Cardiac muscle cell (in vitro differentiated cells and primary cell): ENCODE data around the gene PSME4. TPM values are rescaled to one million over a fixed set of nuclear protein-coding genes. Genes with fewer than 3 reads are reported as not detected.

ENCODE experiments used
- DNase-seq, 2 donors: peaks; one replicate each; pipeline versions ENCODE4 v3.0.0 to v3.0.0-alpha.2; 2010 to 2017; ENCODE audit warnings: low read depth in 1 of 2, low spot score in 1 of 2
- H3K27ac ChIP-seq: fragments of 200-600 bp; sonication (generic); 2 replicates; pipeline ENCODE4 v1.5.1; 2016
- H3K27me3 ChIP-seq: fragments of 200-600 bp; sonication (generic); 2 replicates; pipeline ENCODE4 v1.6.0; 2016; ENCODE audit warnings: control low read depth
- H3K36me3 ChIP-seq: fragments of 200-600 bp; sonication (generic); 2 replicates; pipeline ENCODE4 v1.5.1; 2016; ENCODE audit warnings: control low read depth
- H3K4me1 ChIP-seq: fragments of 200-600 bp; sonication (generic); 2 replicates; pipeline ENCODE4 v1.8.1; 2017; ENCODE audit warnings: low read depth, mild to moderate bottlenecking, mixed run types
- H3K4me3 ChIP-seq: fragments of 200-600 bp; sonication (generic); 2 replicates; pipeline ENCODE4 v1.5.1; 2016; ENCODE audit warnings: mild to moderate bottlenecking
- H3K9me3 ChIP-seq: fragments of 200-600 bp; sonication (generic); 2 replicates; pipeline ENCODE4 v1.5.1; 2017; ENCODE audit warnings: low read depth, mild to moderate bottlenecking, control low read depth
- polyA plus RNA-seq: library from polyadenylated mRNA; unstranded; fragments of >200 nt; fragmentation: Nextera tagmentation; extraction: Ambion mirVana; gene quantifications from 2 replicates; pipeline ENCODE4 v1.2.1, GENCODE V29; 2016
- total RNA-seq: library from RNA; depleted of rRNA; stranded (reverse); fragments of >200 nt; gene quantifications from 2 replicates; pipeline ENCODE4 v1.2.3, GENCODE V29; 2016
- TF ChIP-seq, protein P1 (sequence below): IDR thresholded peaks from 2 replicates; pipeline ENCODE4 v1.5.1; 2012; ENCODE audit warnings: low read depth, mild to moderate bottlenecking, low read length

The PSME4 gene
- total and polyA plus RNA-seq, 2 experiments from 2014 or later, result 8.7 to 27.6 TPM

DNA sequence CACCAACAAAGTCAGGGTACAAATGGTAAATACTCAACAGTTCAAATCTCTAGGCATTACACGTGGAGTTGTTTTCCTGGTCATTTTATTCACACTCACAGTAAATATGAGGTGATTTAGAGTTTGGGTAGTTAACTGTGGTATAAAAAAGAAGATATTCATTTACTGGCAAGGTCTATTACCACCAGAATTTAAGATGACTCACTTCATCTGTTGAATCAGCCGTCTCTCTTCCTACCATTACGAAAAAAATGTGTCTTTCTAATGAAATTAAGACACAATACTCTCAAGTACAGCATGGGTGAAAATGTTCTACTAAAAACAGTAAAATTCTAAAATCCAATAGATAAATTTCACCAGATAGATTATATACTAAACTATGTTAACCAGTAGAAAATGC is 90.0 kb downstream of the PSME4 start:
- Histone ChIP-seq H3K4me3 (no peak overlapping the region), H3K9me3 (no peaks in the 10 kb centered on the region), H3K36me3 (peaks cover 45% of the 10 kb centered on the region), H3K4me1 (no peaks in the 10 kb centered on the region), H3K27me3 (no peaks in the 10 kb centered on the region), H3K27ac (no peak overlapping the region)
- DNase-seq, result peak in 1 of 2 donors; percentile 68
- TF ChIP-seq, protein P1, sequence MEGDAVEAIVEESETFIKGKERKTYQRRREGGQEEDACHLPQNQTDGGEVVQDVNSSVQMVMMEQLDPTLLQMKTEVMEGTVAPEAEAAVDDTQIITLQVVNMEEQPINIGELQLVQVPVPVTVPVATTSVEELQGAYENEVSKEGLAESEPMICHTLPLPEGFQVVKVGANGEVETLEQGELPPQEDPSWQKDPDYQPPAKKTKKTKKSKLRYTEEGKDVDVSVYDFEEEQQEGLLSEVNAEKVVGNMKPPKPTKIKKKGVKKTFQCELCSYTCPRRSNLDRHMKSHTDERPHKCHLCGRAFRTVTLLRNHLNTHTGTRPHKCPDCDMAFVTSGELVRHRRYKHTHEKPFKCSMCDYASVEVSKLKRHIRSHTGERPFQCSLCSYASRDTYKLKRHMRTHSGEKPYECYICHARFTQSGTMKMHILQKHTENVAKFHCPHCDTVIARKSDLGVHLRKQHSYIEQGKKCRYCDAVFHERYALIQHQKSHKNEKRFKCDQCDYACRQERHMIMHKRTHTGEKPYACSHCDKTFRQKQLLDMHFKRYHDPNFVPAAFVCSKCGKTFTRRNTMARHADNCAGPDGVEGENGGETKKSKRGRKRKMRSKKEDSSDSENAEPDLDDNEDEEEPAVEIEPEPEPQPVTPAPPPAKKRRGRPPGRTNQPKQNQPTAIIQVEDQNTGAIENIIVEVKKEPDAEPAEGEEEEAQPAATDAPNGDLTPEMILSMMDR, result no peak

DNA sequence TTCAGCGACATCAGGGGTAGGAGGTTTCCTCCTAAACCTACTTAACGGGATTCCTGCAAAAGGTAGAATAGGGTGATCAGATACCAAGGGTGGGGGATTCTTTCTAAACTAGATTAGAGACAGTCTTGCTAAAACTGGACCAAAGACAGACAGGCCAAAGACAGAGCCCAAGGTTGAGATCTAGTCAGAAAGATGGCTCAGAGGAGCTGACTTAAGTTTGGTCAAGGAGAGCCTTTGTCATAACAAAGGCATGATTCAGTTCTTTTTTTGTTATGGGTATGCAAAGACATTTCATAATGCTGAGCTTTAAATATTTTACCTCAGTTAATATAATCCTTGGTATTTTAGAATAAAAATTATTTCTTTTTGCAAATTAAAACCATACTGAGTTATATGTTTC is 93.2 kb downstream of the PSME4 start:
- no peak for DNase-seq
- TF ChIP-seq, protein P1, result no peak
- Histone ChIP-seq H3K4me1 (no peaks in the 10 kb centered on the region), H3K9me3 (no peaks in the 10 kb centered on the region), H3K4me3 (no peak overlapping the region), H3K27ac (no peak overlapping the region), H3K36me3 (peaks cover 42% of the 10 kb centered on the region), H3K27me3 (no peaks in the 10 kb centered on the region)

DNA sequence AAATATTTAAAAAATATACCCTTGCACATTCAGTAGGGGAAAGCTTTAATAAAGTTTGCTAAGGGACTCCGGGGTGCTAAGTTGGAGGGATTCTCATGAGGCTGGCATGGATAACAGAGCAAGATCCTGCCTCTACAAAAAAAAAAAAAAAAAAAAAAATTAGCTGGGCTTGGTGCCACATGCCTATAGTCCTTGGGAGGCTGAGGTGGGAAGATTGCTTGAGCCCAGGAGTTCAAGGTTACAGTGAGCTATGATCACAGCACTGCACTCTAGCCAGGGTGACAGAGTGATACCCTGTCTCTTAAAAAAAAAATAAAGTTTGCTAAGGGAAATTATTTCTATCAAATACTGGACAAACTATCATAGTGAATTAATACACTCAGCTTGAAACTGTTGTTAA is 93.7 kb downstream of the PSME4 start:
- no peak overlapping the region for H3K4me3 ChIP-seq
- no peaks in the 10 kb centered on the region for H3K4me1 ChIP-seq
- H3K9me3 ChIP-seq, result no peaks in the 10 kb centered on the region
- no peak for DNase-seq
- TF ChIP-seq, protein P1, result no peak
- no peaks in the 10 kb centered on the region for H3K27me3 ChIP-seq
- H3K36me3 ChIP-seq, result peaks cover 45% of the 10 kb centered on the region
- H3K27ac ChIP-seq, result no peak overlapping the region

DNA sequence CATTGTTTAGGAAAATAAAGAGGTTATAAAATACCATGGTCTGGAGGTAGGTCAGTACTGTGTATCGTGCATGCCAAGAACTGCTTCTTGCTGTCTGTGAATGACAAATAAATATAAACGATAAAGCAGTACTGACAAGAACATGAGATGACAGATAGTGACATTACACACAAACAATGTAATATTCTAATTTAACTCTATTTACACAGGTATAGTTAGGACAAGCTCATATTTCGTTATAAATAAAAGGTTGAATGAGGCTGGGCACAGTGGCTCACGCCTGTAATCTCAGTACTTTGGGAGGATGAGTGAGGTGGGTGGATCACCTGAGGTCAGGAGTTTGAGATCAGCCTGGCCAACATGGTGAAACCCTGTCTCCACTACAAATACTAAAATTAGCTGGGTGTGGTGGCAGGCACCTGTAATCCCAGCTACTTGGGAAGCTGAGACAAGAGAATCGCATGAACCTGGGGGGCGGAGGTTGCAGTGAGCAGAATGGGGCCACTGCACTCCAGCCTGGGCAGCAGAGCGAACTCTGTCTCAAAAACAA is 96.3 kb downstream of the PSME4 start:
- H3K4me1 ChIP-seq, result no peaks in the 10 kb centered on the region
- no peaks in the 10 kb centered on the region for H3K27me3 ChIP-seq
- peaks cover 43% of the 10 kb centered on the region for H3K36me3 ChIP-seq
- DNase-seq, result no peak
- H3K4me3 ChIP-seq, result no peak overlapping the region
- TF ChIP-seq, protein P1, result no peak
- no peak overlapping the region for H3K27ac ChIP-seq
- no peaks in the 10 kb centered on the region for H3K9me3 ChIP-seq

DNA sequence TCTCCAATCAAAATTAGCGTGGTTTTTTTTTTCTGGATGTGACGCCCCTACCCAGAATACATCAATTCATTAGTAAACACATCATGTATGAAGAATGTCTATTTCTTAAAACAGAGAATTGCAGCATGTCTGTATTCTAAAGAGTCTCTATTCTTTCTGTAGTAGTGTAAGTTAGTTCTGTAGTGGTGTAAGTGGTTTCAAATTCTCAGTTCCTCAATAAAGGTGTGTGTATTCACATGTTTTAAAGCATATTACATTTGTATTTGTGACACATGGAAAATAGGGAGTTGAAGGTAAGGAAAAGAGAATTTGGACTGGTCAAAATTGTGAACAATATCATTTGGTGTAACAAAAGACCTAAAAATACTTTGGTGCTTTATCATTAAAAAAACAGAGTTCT is 103.0 kb downstream of the PSME4 start:
- TF ChIP-seq, protein P1, result no peak
- DNase-seq, result no peak
- Histone ChIP-seq H3K27ac (no peak overlapping the region), H3K4me1 (no peaks in the 10 kb centered on the region), H3K36me3 (peaks cover 43% of the 10 kb centered on the region), H3K4me3 (no peak overlapping the region), H3K9me3 (no peaks in the 10 kb centered on the region), H3K27me3 (no peaks in the 10 kb centered on the region)
